ENCODE data around the gene TMC8.

The TMC8 gene

GRCh38 chr17:78126895-78127238 lies 3.7 kb upstream of the TMC8 start:
- no peak for TF ChIP-seq PAX5 (IDR thresholded peaks at IDR 0.05; ENCODE audit: insufficient read depth, low read length, severe bottlenecking)
- TF ChIP-seq POLR2A (IDR thresholded peaks at IDR 0.05; ENCODE audit: low read depth, low read length), result no peak
- TF ChIP-seq TAF1 (IDR thresholded peaks at IDR 0.05; ENCODE audit: low read depth, low read length), result no peak
- TF ChIP-seq SPI1 (IDR thresholded peaks at IDR 0.05; ENCODE audit: low read depth, low read length), result no peak
- TF ChIP-seq POLR2AphosphoS5 (IDR thresholded peaks at IDR 0.05; ENCODE audit: low read depth, low read length), result no peak
- TF ChIP-seq POU2F2 (IDR thresholded peaks at IDR 0.05; ENCODE audit: low read depth, low read length), result no peak

GRCh38 chr17:78127239-78127887 lies 3.2 kb upstream of the TMC8 start:
- FAIRE-seq, result peak; percentile 93
- no peak for DNase-seq (ENCODE audit: insufficient read length, low spot score)
- TF ChIP-seq POLR2AphosphoS5 (IDR thresholded peaks at IDR 0.05; ENCODE audit: low read depth, low read length) (no peak), TAF1 (IDR thresholded peaks at IDR 0.05; ENCODE audit: low read depth, low read length) (no peak)

More at GRCh38 chr17:78126895-78127238, 3.7 kb upstream of the TMC8 start:
- no peak for FAIRE-seq
- no peak for DNase-seq (ENCODE audit: insufficient read length, low spot score)

GRCh38 chr17:78127888-78128550 lies 2.6 kb upstream of the TMC8 start:
- no peak for FAIRE-seq
- TF ChIP-seq PAX5 (IDR thresholded peaks at IDR 0.05; ENCODE audit: insufficient read depth, low read length, severe bottlenecking), result no peak
- TF ChIP-seq TAF1 (IDR thresholded peaks at IDR 0.05; ENCODE audit: low read depth, low read length), result no peak
- no peak for TF ChIP-seq POLR2A (IDR thresholded peaks at IDR 0.05; ENCODE audit: low read depth, low read length)
- TF ChIP-seq SPI1 (IDR thresholded peaks at IDR 0.05; ENCODE audit: low read depth, low read length), result no peak
- TF ChIP-seq POU2F2 (IDR thresholded peaks at IDR 0.05; ENCODE audit: low read depth, low read length), result no peak
- TF ChIP-seq POLR2AphosphoS5 (IDR thresholded peaks at IDR 0.05; ENCODE audit: low read depth, low read length), result no peak
- no peak for DNase-seq (ENCODE audit: insufficient read length, low spot score)

GRCh38 chr17:78128551-78129350 lies 1.8 kb upstream of the TMC8 start, which contains the start of gene TMC6:
TSS of gene TMC6 (minus strand) at chr17:78128755. CDS start at chr17:78126832, 1,923 bp downstream.
- DNase-seq (ENCODE audit: insufficient read length, low spot score) (peak; percentile 81), FAIRE-seq (peak; percentile 86)

GRCh38 chr17:78129351-78130089 lies 1.1 kb upstream of the TMC8 start:
- no peak for TF ChIP-seq TAF1 (IDR thresholded peaks at IDR 0.05; ENCODE audit: low read depth, low read length)
- TF ChIP-seq POU2F2 (IDR thresholded peaks at IDR 0.05; ENCODE audit: low read depth, low read length), result peak; percentile 89; the same call in 1 of the 2 replicates
- no peak for TF ChIP-seq PAX5 (IDR thresholded peaks at IDR 0.05; ENCODE audit: insufficient read depth, low read length, severe bottlenecking)
- no peak for DNase-seq (ENCODE audit: insufficient read length, low spot score)
- peak; percentile 33 for FAIRE-seq

More at GRCh38 chr17:78128551-78129350, 1.8 kb upstream of the TMC8 start, which contains the start of gene TMC6:
- TF ChIP-seq PAX5 (IDR thresholded peaks at IDR 0.05; ENCODE audit: insufficient read depth, low read length, severe bottlenecking) (no peak), POLR2AphosphoS5 (IDR thresholded peaks at IDR 0.05; ENCODE audit: low read depth, low read length) (no peak; the same call in 1 of the 2 replicates), TAF1 (IDR thresholded peaks at IDR 0.05; ENCODE audit: low read depth, low read length) (no peak), POU2F2 (IDR thresholded peaks at IDR 0.05; ENCODE audit: low read depth, low read length) (no peak), SPI1 (IDR thresholded peaks at IDR 0.05; ENCODE audit: low read depth, low read length) (no peak; the same call in 1 of the 2 replicates), POLR2A (IDR thresholded peaks at IDR 0.05; ENCODE audit: low read depth, low read length) (no peak; the same call in 1 of the 2 replicates)

- DNase-seq (ENCODE audit: insufficient read length, low spot score), result no peak
- FAIRE-seq, result no peak
Observed at GRCh38 chr17:78130090-78130436, 508 bp upstream of the TMC8 start.

GRCh38 chr17:78131172-78132083 lies 857 bp downstream of the TMC8 start:
- DNase-seq (ENCODE audit: insufficient read length, low spot score) (no peak), FAIRE-seq (no peak)
- TF ChIP-seq POLR2AphosphoS5 (IDR thresholded peaks at IDR 0.05; ENCODE audit: low read depth, low read length) (peak; percentile 31; the same call in 1 of the 2 replicates), POLR2A (IDR thresholded peaks at IDR 0.05; ENCODE audit: low read depth, low read length) (no peak; the same call in 1 of the 2 replicates)

More at GRCh38 chr17:78130090-78130436, 508 bp upstream of the TMC8 start:
- no peak; the same call in 1 of the 2 replicates for TF ChIP-seq POLR2A (IDR thresholded peaks at IDR 0.05; ENCODE audit: low read depth, low read length)
- TF ChIP-seq SPI1 (IDR thresholded peaks at IDR 0.05; ENCODE audit: low read depth, low read length), result no peak
- TF ChIP-seq TAF1 (IDR thresholded peaks at IDR 0.05; ENCODE audit: low read depth, low read length), result no peak
- TF ChIP-seq POLR2AphosphoS5 (IDR thresholded peaks at IDR 0.05; ENCODE audit: low read depth, low read length), result no peak; the same call in 1 of the 2 replicates
- no peak for TF ChIP-seq PAX5 (IDR thresholded peaks at IDR 0.05; ENCODE audit: insufficient read depth, low read length, severe bottlenecking)
- no peak for TF ChIP-seq POU2F2 (IDR thresholded peaks at IDR 0.05; ENCODE audit: low read depth, low read length)

GRCh38 chr17:78132084-78132676 lies 1.6 kb downstream of the TMC8 start:
- FAIRE-seq, result peak; percentile 88
- no peak; the same call in 1 of the 2 replicates for TF ChIP-seq POLR2AphosphoS5 (IDR thresholded peaks at IDR 0.05; ENCODE audit: low read depth, low read length)
- no peak for TF ChIP-seq PAX5 (IDR thresholded peaks at IDR 0.05; ENCODE audit: insufficient read depth, low read length, severe bottlenecking)
- 0 out of 2 replicates have a peak, but pooled peaks have one; percentile 29 for TF ChIP-seq SPI1 (IDR thresholded peaks at IDR 0.05; ENCODE audit: low read depth, low read length)
- peak; percentile 64 for TF ChIP-seq POLR2A (IDR thresholded peaks at IDR 0.05; ENCODE audit: low read depth, low read length)
- TF ChIP-seq POU2F2 (IDR thresholded peaks at IDR 0.05; ENCODE audit: low read depth, low read length), result 0 out of 2 replicates have a peak, but pooled peaks have one; percentile 13
- DNase-seq (ENCODE audit: insufficient read length, low spot score), result no peak

Data from GM12891 (cell line).